ENCODE results near the gene AGTPBP1. TPM values are rescaled to one million over a fixed set of nuclear protein-coding genes. Genes with fewer than 3 reads are reported as not detected.

Gene AGTPBP1
- total and polyA plus RNA-seq, 9 of the 15 experiments (the other 6 are each of a cell fraction or from before 2014, with no cell fraction given), result 1.4 to 7.9 (median 4.6) TPM

- no peaks in the 10 kb centered on the region for H3K9me1 ChIP-seq (ENCODE audit: control insufficient read depth, insufficient read depth, low read length)
- no peaks in the 10 kb centered on the region for H3K27me3 ChIP-seq (ENCODE audit: control insufficient read depth in 2 of 2, insufficient read depth in 2 of 2, low read length in 2 of 2)
- H3K36me3 ChIP-seq (ENCODE audit: control insufficient read depth, insufficient read depth, low read length), result no peaks in the 10 kb centered on the region
- H3K79me2 ChIP-seq (ENCODE audit: control insufficient read depth, insufficient read depth, low read length), result no peaks in the 10 kb centered on the region
- TF ChIP-seq CHCHD3 (CRISPR knock-in tag; IDR thresholded peaks at IDR 0.05) (no peak), HDAC6 (IDR thresholded peaks at IDR 0.05; ENCODE audit: low read depth, low read length) (no peak), FOXP1 (CRISPR knock-in tag; IDR thresholded peaks at IDR 0.05) (no peak), ZZZ3 (IDR thresholded peaks at IDR 0.05) (no peak), TCF3 (CRISPR knock-in tag; IDR thresholded peaks at IDR 0.05) (no peak), ZNF347 (CRISPR knock-in tag; IDR thresholded peaks at IDR 0.05; ENCODE audit: low read depth) (no peak), DDX20 (tag; IDR thresholded peaks at IDR 0.05; ENCODE audit: low read depth) (no peak), GTF2E2 (tag; IDR thresholded peaks at IDR 0.05) (no peak), RUNX1 (IDR thresholded peaks at IDR 0.05; ENCODE audit: low read depth) (no peak), MAZ (CRISPR knock-in tag; conservative IDR thresholded peaks at IDR 0.05 in 1 of 2, IDR thresholded peaks at IDR 0.05 in 1 of 2) (no peak), TFAP4 (CRISPR knock-in tag; IDR thresholded peaks at IDR 0.05; ENCODE audit: borderline replicate concordance) (no peak), NKRF (IDR thresholded peaks at IDR 0.05; ENCODE audit: borderline replicate concordance) (no peak), ZNF639 (CRISPR knock-in tag; conservative IDR thresholded peaks at IDR 0.05 in 1 of 2, IDR thresholded peaks at IDR 0.05 in 1 of 2) (no peak), MCM7 (IDR thresholded peaks at IDR 0.05) (no peak), PYGO2 (tag; IDR thresholded peaks at IDR 0.05) (no peak), ZC3H11A (IDR thresholded peaks at IDR 0.05; ENCODE audit: low read depth, low read length) (no peak)
- no TSS peak for BruUV-seq (replicated peaks)
- H3K4me1 ChIP-seq (replicated peaks in 1 of 2; ENCODE audit: control insufficient read depth in 2 of 2, insufficient read depth in 2 of 2, low read length in 2 of 2), result no peaks in the 10 kb centered on the region
- no peaks in the 10 kb centered on the region for H4K20me1 ChIP-seq (replicated peaks; ENCODE audit: control insufficient read depth, insufficient read depth, low read length)
- no peak overlapping the region for H3K27ac ChIP-seq (ENCODE audit: extremely low read depth, low read depth, low read length)
- FAIRE-seq (no peak), DNase-seq (ENCODE audit: extremely low read depth in 1 of 4, low spot score in 3 of 4) (no peak), ATAC-seq (no peak)
- in situ Hi-C loops (cut with MboI) (no loop called here), intact Hi-C loops (cut with micrococcal nuclease) (no loop called here)
- no CpG with 5 or more reads among the region's 2 CpGs for WGBS (ENCODE audit: insufficient coverage, low coverage, missing lambda C conversion rate)
- H3K9ac ChIP-seq (ENCODE audit: insufficient read depth in 1 of 2, low read depth in 2 of 2, low read length in 2 of 2), result no peak overlapping the region
- no peak overlapping the region for H3K4me2 ChIP-seq (ENCODE audit: insufficient read depth, low read length)
- H3K4me3 ChIP-seq, result no peak overlapping the region
- no peaks in the 10 kb centered on the region for H3K9me3 ChIP-seq (replicated peaks; ENCODE audit: control insufficient read depth, insufficient read depth, low read depth, low read length)
- ChIA-PET POLR2A (no interaction called here), CTCF (ENCODE audit: low intra/inter-chr PET ratio) (no interaction called here)
- H2AFZ ChIP-seq (ENCODE audit: low read depth, low read length), result no peak overlapping the region
Observed at GRCh38 chr9:85666086-85666485, 75.7 kb downstream of the AGTPBP1 start.

Measured in K562 (cell line).